ENCODE measurements around the gene PRICKLE1. TPM values are rescaled to one million over a fixed set of nuclear protein-coding genes. Genes with fewer than 3 reads are reported as not detected.

The PRICKLE1 gene
- total RNA-seq, 1 experiment from 2014 or later: 8.6 TPM

- Histone ChIP-seq H3K27me3 (no peaks in the 10 kb centered on the region), H3K36me3 (no peaks in the 10 kb centered on the region; the same call in 1 of the 2 replicates), H3K9me3 (no peaks in the 10 kb centered on the region), H3K4me3 (no peak overlapping the region)
- no peak for DNase-seq
Measured at GRCh38 chr12:42420395-42420794, 169.2 kb downstream of the PRICKLE1 start.

- Histone ChIP-seq H3K27me3 (no peaks in the 10 kb centered on the region), H3K36me3 (peaks cover 3% of the 10 kb centered on the region; the same call in 1 of the 2 replicates)
- DNase-seq: no peak
Measured at GRCh38 chr12:42410340-42410739, 179.2 kb downstream of the PRICKLE1 start.

GRCh38 chr12:42409471-42409870 is 180.1 kb downstream of the PRICKLE1 start:
- Histone ChIP-seq H3K4me3 (no peak overlapping the region), H3K9me3 (no peaks in the 10 kb centered on the region), H3K36me3 (peaks cover 5% of the 10 kb centered on the region), H3K27me3 (no peaks in the 10 kb centered on the region)
- DNase-seq: no peak

More at GRCh38 chr12:42410340-42410739, 179.2 kb downstream of the PRICKLE1 start:
- no peaks in the 10 kb centered on the region for H3K9me3 ChIP-seq
- no peak overlapping the region for H3K4me3 ChIP-seq

DNA sequence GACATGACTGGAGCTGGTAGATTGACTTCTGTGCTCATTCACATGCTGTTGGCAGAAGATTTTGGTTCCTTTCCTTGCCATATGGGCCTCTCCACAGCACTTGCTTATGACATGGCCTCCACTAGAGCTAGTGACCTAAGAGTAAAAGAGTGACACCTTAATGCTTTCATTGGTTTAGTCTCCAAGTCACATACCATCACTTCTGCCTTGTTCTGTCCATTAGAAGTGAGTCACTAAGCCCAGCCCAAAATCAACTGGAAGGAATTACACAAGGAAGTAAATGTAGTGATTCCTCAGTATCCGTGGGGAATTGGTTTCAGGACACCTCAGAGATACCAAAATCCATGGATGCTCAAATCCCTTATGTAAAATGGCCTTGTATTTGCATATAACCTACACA is 182.2 kb downstream of the PRICKLE1 start:
- Histone ChIP-seq H3K4me3 (no peak overlapping the region), H3K36me3 (peaks cover 7% of the 10 kb centered on the region), H3K9me3 (no peaks in the 10 kb centered on the region), H3K27me3 (no peaks in the 10 kb centered on the region)
- no peak for DNase-seq

Data from MG63 (cell line).